ENCODE measurements around the gene HLA-DMB.

The HLA-DMB gene

GRCh38 chr6:32908897-32909296 lies 31.9 kb downstream of the HLA-DMB start:
- no peak for DNase-seq (ENCODE audit: low read depth in 2 of 2)

GRCh38 chr6:32906539-32906938 lies 34.3 kb downstream of the HLA-DMB start:
- DNase-seq (ENCODE audit: low read depth in 2 of 2) = no peak

DNA sequence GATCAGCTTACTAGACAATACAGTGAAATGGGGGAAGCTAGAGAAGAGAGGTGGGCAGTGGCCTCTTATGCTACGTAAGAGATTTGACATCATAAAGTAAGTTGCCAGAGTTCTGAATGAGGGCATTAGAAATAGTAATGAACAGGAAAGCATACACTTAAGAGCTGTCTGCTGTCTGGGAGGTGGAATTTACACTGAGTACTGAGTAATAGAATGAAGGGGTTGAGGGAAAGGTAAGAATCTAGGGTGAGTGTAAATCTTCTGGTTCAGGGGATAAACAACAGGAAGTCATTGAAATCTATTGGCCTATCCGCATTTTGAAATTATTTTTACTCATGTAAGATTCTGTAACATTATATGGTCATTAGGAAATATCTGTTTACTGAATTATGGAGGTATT lies 35.8 kb downstream of the HLA-DMB start:
- no peak for DNase-seq (ENCODE audit: low read depth in 2 of 2)

DNA sequence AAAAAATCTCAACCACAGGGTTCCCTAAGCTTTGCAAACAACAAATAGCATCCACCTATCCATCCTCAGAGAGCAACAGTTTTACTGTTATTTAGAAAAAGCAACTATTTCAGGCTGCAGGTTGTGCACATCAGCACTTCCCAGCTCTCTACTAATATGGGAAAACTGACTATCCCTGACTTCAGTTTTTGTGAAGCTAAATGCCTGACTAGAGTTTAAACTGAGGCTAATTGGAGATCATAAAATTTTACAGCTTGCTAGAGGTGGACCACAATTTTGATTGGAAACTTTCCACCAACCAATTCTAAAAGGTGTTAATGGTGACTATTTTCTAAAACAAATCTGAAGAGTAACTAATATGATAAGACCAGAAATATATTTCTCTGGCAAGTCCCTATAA lies 36.9 kb downstream of the HLA-DMB start:
- no peak for DNase-seq (ENCODE audit: low read depth in 2 of 2)

- DNase-seq (ENCODE audit: low read depth in 2 of 2) = no peak
Measured at GRCh38 chr6:32895006-32895345, 45.9 kb downstream of the HLA-DMB start.

GRCh38 chr6:32894085-32895005 lies 46.5 kb downstream of the HLA-DMB start:
- peak; percentile 86 to 93 for DNase-seq (ENCODE audit: low read depth in 2 of 2)

DNA sequence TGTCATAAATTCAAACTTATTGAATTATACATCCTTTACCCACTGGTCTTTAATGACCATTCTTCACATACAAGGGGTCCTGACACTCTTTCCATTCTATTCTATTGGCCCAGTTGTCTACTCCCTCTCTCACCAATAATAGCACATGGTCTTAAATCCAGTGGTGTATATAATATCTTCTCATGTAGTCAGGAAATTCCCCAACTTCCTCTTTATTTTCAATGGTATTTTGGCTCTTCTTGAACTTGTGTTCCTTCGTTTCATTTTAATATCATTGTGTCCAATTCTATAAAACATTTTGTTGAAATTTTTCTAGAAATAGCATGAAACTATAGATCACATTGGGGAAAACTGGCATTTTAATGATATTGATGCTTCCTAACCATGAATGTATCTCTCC lies 50.0 kb downstream of the HLA-DMB start:
- no peak for DNase-seq (ENCODE audit: low read depth in 2 of 2)

DNA sequence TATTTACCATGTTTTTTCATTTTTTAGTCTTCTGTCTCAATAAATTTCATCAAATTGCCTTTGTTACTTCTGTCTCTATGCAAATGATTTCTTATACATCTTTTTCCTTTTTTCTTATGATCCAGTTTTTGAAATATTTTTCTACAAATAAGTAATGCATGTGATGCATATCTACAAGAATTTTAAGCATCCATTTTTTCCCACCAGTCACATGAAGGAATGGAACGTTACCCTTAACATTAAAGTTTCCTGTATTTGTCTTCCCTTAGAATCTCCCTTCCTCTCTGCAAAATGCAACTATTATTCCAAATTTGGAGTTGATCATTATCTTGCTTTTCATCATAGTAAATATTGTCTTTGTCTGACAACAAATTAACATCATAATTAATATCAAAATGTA lies 51.3 kb downstream of the HLA-DMB start:
- DNase-seq (ENCODE audit: low read depth in 2 of 2) = no peak

DNA sequence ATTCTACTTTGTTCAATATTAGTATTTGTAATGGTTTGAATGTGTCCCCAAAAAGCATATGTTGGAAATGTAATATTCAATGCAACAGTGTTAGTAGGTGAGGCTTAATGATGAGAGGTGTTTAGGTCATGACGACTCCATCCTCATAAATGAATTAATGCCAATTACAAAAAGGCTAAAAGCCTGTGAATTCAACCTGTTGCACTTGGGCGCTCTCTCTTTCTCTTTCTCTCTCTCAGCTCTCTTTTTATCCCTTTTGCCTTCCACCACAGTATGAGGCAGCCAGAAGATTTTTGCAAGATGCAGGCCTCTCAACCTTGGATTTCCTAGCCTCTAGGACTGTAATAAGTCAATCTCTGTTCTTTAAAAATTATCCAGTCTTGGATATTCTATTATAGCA lies 52.3 kb downstream of the HLA-DMB start:
- DNase-seq (ENCODE audit: low read depth in 2 of 2) = no peak

DNA sequence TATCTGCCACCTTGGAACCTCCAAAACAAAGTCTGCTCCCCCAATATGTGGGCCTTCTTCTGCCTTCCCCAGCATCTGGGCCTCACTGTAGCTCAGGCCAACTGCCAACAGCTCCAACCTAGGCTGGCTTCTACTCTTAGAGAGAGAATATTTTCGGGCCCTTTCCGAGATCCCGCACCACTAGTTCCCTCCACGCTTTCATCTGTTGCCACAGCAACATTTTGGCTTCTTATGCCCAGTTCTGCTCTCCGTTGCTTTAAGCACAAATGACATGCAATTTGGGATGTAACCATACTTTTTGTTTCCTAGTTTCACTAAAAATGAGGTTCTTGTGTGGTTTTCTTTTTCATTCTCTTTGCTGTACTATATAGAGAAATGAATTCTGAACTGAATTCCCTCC lies 53.2 kb downstream of the HLA-DMB start:
- no peak for DNase-seq (ENCODE audit: low read depth in 2 of 2)

DNA sequence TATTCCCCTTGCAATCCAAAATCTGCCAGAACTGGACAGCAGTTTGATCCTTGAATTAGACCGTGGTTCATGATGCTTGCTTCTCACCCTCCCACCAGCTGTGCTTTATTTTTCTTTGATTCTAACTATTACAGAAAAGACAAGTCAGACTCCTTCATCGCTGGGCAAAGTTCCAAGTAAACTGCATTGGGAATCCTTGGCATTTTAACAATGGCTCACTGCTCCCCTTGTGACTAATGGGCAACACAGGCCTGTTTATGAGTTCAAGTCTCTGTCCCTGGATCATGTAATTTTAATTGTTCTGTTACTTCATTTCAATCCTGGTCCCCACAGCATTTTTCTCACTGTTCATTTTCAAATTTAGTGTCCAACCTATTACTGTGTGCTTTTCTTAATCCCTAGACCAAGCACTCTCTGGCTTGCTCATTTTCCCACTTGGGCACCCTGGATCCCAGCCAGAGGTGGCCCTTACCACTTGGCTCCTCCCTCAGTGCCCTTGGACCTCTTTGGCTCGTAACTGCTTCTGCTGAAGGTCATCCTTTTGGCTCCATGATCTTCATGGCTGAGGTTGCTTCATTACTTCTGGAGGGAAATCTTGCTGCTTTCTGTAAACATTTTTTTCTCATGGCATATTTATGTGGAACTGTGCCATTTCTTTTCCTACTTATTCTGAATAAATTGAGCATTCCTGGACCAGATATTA lies 54.0 kb downstream of the HLA-DMB start:
- no peak for DNase-seq (ENCODE audit: low read depth in 2 of 2)

DNA sequence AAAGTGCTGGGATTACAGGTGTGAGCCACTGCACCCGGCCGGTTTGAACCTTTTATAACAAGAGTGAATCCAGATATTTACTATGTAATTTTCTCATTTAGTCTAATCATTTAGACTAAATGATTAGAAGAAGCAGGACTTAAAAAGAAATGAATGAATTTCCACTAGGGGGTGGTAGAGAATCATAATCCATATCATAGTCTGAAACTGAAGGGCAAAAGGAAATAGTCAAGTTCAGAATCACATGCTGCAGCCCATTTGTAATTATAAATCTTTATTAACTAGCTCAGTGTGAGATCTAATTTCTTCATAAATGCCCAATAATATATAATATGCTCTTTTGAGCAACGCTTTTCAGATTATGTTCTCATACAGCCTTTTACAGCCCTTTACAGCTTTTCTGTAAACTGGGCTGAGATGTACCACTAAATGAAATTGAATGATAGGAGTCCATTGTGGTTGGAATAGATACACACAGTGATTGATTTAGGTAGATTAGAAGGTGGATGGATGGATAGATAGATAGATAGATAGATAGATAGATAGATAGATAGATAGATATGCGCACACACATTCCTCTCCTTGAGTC lies 55.0 kb downstream of the HLA-DMB start:
- no peak for DNase-seq (ENCODE audit: low read depth in 2 of 2)

Data from stimulated activated CD8-positive, alpha-beta memory T cell treated with anti-CD3 and anti-CD28 coated beads, Interleukin-2, amount 100 ng/mL, for 48 hours (primary cell).